GM12801 (cell line): ENCODE measurements around the gene PLEKHG5.

Experiments
- TF ChIP-seq, protein P1 (sequence below): IDR thresholded peaks from one replicate; pipeline ENCODE4 v1.5.1; 2011; ENCODE audit warnings: control low read depth; ENCODE audit not compliant: insufficient read length; ENCODE audit errors: extremely low read depth

PLEKHG5 gene

GRCh38 chr1:6419804-6420453, 71.5 kb downstream of the PLEKHG5 start, which contains the start of gene HES2:
Gene HES2, minus strand, starts transcription at chr1:6419919. Its CDS starts 99 bp downstream, at chr1:6419820.
- TF ChIP-seq, protein P1, sequence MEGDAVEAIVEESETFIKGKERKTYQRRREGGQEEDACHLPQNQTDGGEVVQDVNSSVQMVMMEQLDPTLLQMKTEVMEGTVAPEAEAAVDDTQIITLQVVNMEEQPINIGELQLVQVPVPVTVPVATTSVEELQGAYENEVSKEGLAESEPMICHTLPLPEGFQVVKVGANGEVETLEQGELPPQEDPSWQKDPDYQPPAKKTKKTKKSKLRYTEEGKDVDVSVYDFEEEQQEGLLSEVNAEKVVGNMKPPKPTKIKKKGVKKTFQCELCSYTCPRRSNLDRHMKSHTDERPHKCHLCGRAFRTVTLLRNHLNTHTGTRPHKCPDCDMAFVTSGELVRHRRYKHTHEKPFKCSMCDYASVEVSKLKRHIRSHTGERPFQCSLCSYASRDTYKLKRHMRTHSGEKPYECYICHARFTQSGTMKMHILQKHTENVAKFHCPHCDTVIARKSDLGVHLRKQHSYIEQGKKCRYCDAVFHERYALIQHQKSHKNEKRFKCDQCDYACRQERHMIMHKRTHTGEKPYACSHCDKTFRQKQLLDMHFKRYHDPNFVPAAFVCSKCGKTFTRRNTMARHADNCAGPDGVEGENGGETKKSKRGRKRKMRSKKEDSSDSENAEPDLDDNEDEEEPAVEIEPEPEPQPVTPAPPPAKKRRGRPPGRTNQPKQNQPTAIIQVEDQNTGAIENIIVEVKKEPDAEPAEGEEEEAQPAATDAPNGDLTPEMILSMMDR: no peak

GRCh38 chr1:6419397-6419803, 72.1 kb downstream of the PLEKHG5 start:
- TF ChIP-seq, protein P1: no peak

- TF ChIP-seq, protein P1: no peak
Measured at GRCh38 chr1:6418668-6419396, 72.6 kb downstream of the PLEKHG5 start.

DNA sequence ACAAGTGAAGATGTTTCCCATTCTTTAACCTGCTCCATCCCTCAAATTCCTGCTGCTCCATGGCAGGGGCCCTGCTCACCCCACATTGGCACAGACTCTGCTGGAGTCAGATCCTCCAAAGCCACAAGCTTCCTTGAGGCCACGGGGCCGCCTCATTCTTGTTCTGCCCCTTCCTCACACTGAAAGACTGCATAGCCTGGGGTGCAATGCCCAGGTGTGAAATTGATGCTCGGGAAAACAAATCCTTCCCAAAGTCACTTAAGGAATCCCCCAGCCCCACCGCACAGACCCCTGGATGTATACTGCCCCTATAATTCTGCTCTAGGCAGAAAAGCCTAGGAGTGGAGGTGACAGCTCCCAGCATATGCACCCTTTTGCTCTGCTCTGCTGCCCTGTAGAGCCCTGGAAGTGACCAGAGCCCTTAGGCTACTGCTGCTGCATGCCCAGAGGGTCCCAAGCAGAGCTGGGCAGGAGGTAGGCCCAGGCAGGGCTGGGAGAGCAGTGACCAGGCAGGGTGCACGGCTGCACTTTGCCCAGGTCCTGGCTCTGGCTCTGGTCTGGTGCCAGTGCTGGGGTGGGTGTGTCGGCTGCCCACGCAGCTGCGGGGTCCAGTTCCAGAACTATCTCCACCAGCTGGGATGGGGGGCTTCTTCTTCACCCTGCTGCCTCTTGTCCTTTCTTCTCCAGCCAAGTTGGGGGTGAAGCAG, 73.4 kb downstream of the PLEKHG5 start:
- TF ChIP-seq, protein P1: no peak
